Effector CD4-positive, alpha-beta T cell (primary cell): Measurements from ENCODE around the gene SIX2.

Experiments used
- DNase-seq: peaks from one replicate; pipeline ENCODE4 v3.0.0-alpha.2; 2020

The SIX2 gene

GRCh38 chr2:45018023-45018422 is 8.8 kb upstream of the SIX2 start:
- no peak for DNase-seq

GRCh38 chr2:45014831-45015230 is 5.6 kb upstream of the SIX2 start:
- no peak for DNase-seq

GRCh38 chr2:45014016-45014702 is 4.9 kb upstream of the SIX2 start:
- no peak for DNase-seq

DNA sequence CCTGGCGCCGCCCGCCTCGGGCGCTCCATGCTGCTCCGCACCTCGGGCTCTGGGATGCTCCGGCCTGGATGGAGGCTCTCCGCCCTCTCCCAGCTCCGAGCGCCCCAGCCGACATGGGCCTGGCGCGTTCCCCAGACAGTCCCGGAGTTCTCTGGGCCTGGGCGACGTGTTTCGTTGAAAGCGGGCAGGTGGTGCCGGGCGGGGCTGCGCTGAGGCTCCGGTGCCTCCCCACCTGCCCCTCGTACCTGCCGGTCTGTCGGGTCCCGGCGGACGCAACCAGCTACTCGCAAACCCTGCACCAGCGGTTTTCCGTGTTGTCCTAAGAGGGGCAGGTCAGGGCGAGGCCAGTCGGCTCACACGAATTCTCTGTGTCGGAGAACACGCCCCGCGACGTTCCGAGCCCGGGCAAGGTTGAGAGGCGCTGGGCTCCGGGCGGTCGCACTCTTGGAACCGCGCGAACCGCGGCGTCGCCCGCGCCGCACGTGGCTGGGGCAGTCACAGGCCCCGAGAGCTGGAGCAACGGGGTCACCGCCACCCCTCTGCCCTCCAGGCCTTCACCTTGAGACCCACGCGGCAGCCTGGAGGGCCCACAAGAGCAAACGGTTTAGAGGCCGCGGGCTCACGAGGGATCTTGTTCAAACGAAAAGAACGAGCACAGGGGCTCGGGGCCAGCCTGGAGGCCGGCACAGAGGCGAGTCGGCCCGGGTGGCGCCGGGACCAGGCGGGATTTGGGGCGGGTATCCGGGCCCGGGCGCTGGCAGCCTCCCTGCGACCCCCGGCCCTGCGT is 4.2 kb upstream of the SIX2 start:
- no peak for DNase-seq

GRCh38 chr2:45012733-45013132 is 3.5 kb upstream of the SIX2 start:
- no peak for DNase-seq

- no peak for DNase-seq
These were observed 2.7 kb upstream of the SIX2 start for GRCh38 chr2:45011621-45012602.

DNA sequence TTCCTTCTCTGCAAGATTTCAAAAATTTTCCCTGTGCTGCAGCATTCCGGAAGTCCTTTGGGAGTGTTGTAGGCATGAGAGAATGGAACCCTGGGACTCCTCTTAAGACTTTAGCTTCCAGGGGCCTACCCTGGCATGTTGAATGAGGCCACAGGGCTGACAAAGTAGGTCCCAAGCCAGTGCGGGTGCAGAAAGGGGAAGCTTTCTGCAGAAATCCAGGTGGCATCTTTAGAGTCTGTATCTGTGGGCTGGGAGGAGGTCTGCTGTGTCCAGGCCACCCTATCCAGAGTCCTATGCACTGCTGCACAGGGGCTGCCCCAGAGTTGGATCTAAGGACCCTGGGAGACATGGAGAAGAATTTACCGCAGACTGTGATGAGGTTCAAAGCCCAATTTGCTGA is 1.9 kb upstream of the SIX2 start:
- DNase-seq, result no peak

DNA sequence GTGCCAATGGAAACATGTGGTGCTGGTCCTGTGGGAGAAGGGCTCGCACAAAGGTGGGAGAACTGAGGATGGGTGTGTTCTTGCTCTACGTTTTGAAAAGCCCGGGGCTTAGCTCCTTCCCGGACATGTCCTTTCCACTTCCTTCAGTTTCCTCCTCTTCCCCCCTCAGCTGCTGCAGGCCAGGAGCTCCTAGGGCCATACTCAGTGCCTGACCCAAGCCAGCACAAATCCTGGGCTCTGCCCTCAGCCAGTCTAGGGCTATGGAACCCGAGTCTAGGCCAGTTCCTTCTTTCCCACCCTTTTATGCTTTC is 1.4 kb upstream of the SIX2 start:
- DNase-seq, result no peak

DNA sequence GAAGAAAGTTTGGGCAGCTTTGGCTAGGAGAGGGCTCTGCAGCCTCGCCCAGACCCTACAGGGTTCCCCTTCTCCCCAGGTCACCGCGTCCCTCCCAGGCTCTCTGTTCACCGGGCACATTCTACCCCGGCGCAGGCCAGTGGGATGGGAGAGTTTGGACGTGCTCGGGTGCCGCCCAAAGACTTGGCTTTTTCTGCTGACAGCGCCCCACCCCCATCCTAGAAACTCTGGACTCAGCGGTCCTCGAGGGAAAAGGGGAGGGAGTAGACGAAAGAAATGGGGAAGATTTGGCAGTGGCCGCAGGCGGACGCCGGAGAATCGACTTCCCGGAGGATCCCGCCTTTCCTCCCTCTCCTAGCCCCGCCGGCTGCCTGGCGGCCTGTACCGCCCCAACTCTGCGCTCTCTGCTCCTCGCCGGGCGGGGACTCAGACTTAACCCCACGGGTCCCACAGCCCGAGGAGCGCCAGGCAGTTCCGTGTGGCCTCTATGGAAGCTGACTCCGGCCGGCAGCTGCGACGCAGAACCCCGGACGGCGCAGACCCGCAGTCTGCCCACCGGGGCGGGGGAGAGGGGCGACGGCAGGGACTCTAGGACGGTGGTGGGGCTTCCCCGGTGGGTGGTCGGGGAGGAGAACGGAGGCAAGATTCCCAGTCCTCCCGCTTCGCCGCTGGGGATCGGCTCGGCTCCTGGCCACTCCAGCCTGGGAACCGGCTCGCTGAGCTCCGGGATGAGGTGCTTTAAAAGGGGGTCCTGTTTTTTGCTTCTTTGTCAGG is 863 bp upstream of the SIX2 start:
- DNase-seq, result no peak

DNA sequence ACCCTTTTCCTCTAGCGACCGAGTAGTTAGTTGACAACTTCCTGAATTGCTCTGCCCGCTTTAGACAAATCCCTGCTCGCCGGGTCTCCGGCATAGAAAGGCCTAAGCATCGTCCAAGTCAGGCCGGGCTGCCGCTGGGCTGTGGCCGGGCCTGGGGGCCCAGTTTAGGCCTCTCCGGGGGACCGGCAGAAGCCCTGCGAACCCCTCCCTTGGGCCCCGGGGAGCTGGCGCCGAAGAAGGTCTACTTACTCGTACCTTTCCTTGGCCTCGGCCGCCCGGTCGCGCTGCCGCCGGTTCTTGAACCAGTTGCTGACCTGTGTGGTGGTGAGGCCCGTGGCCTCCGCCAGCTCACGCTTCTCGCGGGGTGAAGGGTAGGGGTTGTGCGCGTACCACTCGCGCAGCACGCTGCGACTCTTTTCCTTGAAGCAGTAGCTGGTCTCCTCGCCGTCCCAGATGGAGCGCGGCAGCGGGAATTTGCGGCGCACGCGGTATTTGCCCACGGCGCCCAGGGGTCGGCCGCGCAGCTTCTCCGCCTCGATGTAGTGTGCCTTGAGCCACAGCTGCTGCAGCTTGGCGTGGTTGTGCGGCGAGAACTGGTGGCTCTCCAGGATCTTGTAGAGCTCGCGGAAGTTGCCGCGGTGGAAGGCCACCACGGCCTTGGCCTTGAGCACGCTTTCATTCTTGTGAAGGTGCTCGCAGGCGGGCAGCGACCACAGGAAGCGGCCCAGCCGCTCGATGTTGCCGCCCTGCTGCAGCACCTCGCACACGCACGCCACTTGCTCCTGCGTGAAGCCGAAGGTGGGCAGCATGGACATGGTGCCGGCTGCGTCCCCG is 739 bp downstream of the SIX2 start:
- DNase-seq, result no peak

- DNase-seq, result no peak
These were observed 1.3 kb downstream of the SIX2 start for GRCh38 chr2:45007961-45008295.

GRCh38 chr2:45006942-45007287 is 2.3 kb downstream of the SIX2 start:
- no peak for DNase-seq

GRCh38 chr2:45006041-45006941 is 3.0 kb downstream of the SIX2 start:
- DNase-seq, result no peak

DNA sequence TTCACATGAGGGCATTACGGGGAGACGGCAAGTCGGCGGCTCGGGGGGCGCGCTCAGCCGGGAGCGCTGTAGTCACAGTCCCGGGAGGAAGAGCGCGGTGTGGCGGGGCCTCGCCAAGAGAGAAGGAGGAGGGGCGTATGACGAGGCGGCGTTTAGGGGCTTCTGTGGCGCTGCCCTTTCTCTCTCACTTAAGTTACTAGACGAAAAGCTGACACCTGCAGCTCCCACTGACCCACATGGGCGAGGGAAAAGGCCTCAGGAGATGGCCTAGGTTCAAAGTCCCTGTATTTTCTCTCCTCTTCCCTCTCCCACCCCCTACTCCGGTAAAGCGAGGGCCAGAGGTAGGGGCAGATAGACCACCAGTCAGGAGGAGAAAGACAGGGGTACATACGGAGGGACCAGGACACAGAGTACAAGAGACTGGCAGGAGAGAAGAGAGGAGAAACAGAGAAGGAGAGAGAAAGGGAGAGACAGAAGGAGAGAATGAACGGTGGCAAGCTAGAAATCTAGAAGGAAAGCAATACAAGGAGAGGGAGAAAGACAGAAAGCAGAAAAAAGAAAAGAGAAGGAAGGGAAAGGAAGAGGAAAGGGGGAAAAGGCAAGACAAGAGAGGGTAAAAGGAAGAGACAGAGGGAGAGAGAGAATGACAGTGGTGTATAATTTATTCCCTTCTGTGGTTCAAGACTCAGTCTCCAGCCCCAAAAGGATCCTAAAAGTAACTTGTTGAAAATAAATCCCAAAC is 3.8 kb downstream of the SIX2 start:
- no peak for DNase-seq

DNA sequence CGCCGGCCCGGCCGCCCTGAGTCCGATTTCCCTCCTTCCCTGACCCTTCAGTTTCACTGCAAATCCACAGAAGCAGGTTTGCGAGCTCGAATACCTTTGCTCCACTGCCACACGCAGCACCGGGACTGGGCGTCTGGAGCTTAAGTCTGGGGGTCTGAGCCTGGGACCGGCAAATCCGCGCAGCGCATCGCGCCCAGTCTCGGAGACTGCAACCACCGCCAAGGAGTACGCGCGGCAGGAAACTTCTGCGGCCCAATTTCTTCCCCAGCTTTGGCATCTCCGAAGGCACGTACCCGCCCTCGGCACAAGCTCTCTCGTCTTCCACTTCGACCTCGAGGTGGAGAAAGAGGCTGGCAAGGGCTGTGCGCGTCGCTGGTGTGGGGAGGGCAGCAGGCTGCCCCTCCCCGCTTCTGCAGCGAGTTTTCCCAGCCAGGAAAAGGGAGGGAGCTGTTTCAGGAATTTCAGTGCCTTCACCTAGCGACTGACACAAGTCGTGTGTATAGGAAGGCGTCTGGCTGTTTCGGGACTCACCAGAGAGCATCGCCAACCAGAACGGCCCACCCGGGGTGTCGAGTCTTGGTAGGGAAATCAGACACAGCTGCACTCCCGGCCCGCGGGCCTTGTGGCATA is 4.6 kb downstream of the SIX2 start:
- DNase-seq, result no peak

GRCh38 chr2:45003579-45004551 is 5.4 kb downstream of the SIX2 start:
- no peak for DNase-seq

GRCh38 chr2:45002686-45003085 is 6.6 kb downstream of the SIX2 start:
- no peak for DNase-seq

- no peak for DNase-seq
These were observed 7.3 kb downstream of the SIX2 start for GRCh38 chr2:45001869-45002385.
